A549 (cell line): Measurements from ENCODE around the gene FIGLA.

Experiments used
- CEBPB ChIP-seq, 2 experiments: fragments of >200 bp in 1 of 2; sonication (Bioruptor Twin) in 1 of 2; formaldehyde crosslinking in 1 of 2; IDR thresholded peaks; 2 replicates each; pipeline ENCODE4 v1.6.1; 2012 to 2016
- CHD4 ChIP-seq: fragments of 200-600 bp; sonication (generic); IDR thresholded peaks from 2 replicates; pipeline ENCODE4 v1.6.1; 2016; ENCODE audit warnings: antibody characterized with exemption, mild to moderate bottlenecking, borderline replicate concordance
- NPAS2 ChIP-seq: fragments of 250-450 bp; sonication (Bioruptor Pico); IDR thresholded peaks from 2 replicates; pipeline ENCODE4 v1.8.0; 2022; ENCODE audit warnings: mild to moderate bottlenecking, moderate library complexity, borderline replicate concordance
- POLR2AphosphoS2 ChIP-seq: conservative IDR thresholded peaks from 2 replicates; pipeline ENCODE4 v1.6.1; 2012; ENCODE audit warnings: low read length, improper control_type of control experiment, inconsistent platforms
- RFX5 ChIP-seq: fragments of 450-650 bp; IDR thresholded peaks from 2 replicates; pipeline ENCODE4 v1.7.1; 2014; ENCODE audit warnings: antibody characterized with exemption, mild to moderate bottlenecking, moderate library complexity
- TF ChIP-seq, protein P1 (sequence below): fragments of >200 bp; sonication (Bioruptor Twin); formaldehyde crosslinking; IDR thresholded peaks from 3 replicates; pipeline ENCODE4 v1.5.1; 2016

DNA sequence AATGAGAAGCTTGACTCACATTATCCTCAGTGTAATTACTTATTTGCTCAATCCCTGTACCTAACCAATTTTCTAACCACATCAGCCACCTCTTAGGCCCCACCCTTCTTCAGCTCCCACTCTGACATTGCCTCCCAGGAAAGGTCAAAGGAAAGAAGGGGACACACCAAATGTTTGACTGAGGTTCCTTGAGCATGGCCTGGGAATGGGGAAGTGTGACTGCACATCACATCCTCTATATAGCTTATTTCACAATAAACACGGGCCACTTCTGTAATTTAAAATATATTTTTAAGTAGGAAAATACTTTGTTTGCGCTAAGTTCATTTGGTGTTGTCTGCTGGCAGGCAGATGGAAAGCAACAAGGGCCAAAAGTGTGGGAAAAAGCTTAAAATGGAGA, 3.0 kb upstream of the FIGLA start:
- TF ChIP-seq CEBPB (IDR thresholded peaks at IDR 0.05), result no peak
- TF ChIP-seq RFX5, result no peak
- no peak for TF ChIP-seq NPAS2 (CRISPR knock-in tag)
- TF ChIP-seq, protein P1, sequence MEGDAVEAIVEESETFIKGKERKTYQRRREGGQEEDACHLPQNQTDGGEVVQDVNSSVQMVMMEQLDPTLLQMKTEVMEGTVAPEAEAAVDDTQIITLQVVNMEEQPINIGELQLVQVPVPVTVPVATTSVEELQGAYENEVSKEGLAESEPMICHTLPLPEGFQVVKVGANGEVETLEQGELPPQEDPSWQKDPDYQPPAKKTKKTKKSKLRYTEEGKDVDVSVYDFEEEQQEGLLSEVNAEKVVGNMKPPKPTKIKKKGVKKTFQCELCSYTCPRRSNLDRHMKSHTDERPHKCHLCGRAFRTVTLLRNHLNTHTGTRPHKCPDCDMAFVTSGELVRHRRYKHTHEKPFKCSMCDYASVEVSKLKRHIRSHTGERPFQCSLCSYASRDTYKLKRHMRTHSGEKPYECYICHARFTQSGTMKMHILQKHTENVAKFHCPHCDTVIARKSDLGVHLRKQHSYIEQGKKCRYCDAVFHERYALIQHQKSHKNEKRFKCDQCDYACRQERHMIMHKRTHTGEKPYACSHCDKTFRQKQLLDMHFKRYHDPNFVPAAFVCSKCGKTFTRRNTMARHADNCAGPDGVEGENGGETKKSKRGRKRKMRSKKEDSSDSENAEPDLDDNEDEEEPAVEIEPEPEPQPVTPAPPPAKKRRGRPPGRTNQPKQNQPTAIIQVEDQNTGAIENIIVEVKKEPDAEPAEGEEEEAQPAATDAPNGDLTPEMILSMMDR, result no peak
- no peak for TF ChIP-seq POLR2AphosphoS2
- TF ChIP-seq CHD4, result no peak
